ENCODE measurements around the gene ACADM. TPM values are rescaled to one million over a fixed set of nuclear protein-coding genes. Genes with fewer than 3 reads are reported as not detected.
"Not testable (repeated sequence)": the region's sequence is repeated elsewhere in the genome, so short reads cannot be mapped to it uniquely, and the experiment has no call there.

Gene ACADM
- total and polyA plus RNA-seq, 2 donors (not counting 3 experiments of a cell fraction or from before 2014, with no cell fraction given) = 10.8 to 32.5 TPM

DNA sequence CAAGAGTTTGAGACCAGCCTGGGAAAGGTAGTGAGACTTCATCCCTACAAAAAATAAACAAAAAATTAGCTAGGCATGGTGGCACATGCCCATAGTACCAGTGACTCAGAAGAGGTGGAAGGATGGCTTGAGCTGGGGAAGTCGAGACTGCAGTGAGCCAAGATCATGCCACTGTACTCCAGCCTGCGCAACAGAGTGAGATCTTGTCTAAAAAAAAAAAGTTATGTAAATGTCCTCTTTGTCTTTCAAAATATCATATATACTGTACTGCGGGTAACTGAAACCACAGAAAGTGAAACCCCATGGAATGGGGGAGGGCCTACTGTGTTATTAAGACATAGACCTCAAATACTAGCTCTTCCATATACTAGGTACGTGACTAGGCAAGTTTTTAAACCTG lies 20.8 kb downstream of the ACADM start:
- DNase-seq (ENCODE audit: low read depth, low spot score) (no peak), FAIRE-seq (no peak)
- Histone ChIP-seq H3K27me3 (ENCODE audit: control insufficient read depth in 2 of 2, insufficient read depth in 2 of 2, low read length in 2 of 2) (no peaks in the 10 kb centered on the region), H2AFZ (ENCODE audit: low read depth, low read length) (no peak overlapping the region), H3K9ac (replicated peaks; ENCODE audit: extremely low read depth, insufficient read depth, low read length) (no peak overlapping the region), H3K9me1 (replicated peaks; ENCODE audit: control insufficient read depth, extremely low read depth, insufficient read depth, low read length) (no peaks in the 10 kb centered on the region), H3K4me1 (ENCODE audit: control insufficient read depth, extremely low read depth, insufficient read depth, low read length) (no peaks in the 10 kb centered on the region), H3K4me2 (ENCODE audit: insufficient read depth, low read length) (no peak overlapping the region), H3K4me3 (replicated peaks in 1 of 3; ENCODE audit: insufficient read depth in 1 of 3, low read depth in 1 of 3, low read length in 3 of 3) (no peak overlapping the region), H3K36me3 (ENCODE audit: control insufficient read depth in 2 of 2, extremely low read depth in 1 of 2, insufficient read depth in 2 of 2, low read length in 2 of 2) (peaks cover 9 to 16% of the 10 kb centered on the region in 2 experiments), H3K79me2 (ENCODE audit: control insufficient read depth, insufficient read depth, low read length) (no peaks in the 10 kb centered on the region), H4K20me1 (replicated peaks; ENCODE audit: control insufficient read depth, extremely low read depth, insufficient read depth, low read length) (no peaks in the 10 kb centered on the region), H3K9me3 (replicated peaks; ENCODE audit: control insufficient read depth, insufficient read depth, low read length) (no peaks in the 10 kb centered on the region), H3K27ac (ENCODE audit: insufficient read depth, low read depth, low read length) (no peak overlapping the region)
- no TSS peak for BruUV-seq (replicated peaks)
- ChIA-PET CTCF (no interaction called here), POLR2A (no interaction called here)
- TF ChIP-seq POLR2AphosphoS5 (IDR thresholded peaks at IDR 0.05; ENCODE audit: insufficient read depth, low read depth, low read length) (no peak), EZH2 (IDR thresholded peaks at IDR 0.05; ENCODE audit: borderline replicate concordance, low read depth, low read length, severe bottlenecking) (no peak), POLR2A (IDR thresholded peaks at IDR 0.05; ENCODE audit: low read depth, low read length) (no peak), FOS (IDR thresholded peaks at IDR 0.05; ENCODE audit: borderline replicate concordance, insufficient read depth, low read length) (no peak), JUN (IDR thresholded peaks at IDR 0.05; ENCODE audit: borderline replicate concordance, insufficient read depth, insufficient read length, low read depth) (no peak), GATA2 (IDR thresholded peaks at IDR 0.05; ENCODE audit: insufficient read depth, insufficient read length, low read depth, low read length) (no peak), MYC (IDR thresholded peaks at IDR 0.05; ENCODE audit: low read depth, low read length) (no peak)
- TF ChIP-seq, protein P1, sequence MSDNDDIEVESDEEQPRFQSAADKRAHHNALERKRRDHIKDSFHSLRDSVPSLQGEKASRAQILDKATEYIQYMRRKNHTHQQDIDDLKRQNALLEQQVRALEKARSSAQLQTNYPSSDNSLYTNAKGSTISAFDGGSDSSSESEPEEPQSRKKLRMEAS (IDR thresholded peaks at IDR 0.05; ENCODE audit: insufficient read depth, insufficient read length) = no peak
- TF ChIP-seq, protein P2, sequence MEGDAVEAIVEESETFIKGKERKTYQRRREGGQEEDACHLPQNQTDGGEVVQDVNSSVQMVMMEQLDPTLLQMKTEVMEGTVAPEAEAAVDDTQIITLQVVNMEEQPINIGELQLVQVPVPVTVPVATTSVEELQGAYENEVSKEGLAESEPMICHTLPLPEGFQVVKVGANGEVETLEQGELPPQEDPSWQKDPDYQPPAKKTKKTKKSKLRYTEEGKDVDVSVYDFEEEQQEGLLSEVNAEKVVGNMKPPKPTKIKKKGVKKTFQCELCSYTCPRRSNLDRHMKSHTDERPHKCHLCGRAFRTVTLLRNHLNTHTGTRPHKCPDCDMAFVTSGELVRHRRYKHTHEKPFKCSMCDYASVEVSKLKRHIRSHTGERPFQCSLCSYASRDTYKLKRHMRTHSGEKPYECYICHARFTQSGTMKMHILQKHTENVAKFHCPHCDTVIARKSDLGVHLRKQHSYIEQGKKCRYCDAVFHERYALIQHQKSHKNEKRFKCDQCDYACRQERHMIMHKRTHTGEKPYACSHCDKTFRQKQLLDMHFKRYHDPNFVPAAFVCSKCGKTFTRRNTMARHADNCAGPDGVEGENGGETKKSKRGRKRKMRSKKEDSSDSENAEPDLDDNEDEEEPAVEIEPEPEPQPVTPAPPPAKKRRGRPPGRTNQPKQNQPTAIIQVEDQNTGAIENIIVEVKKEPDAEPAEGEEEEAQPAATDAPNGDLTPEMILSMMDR (IDR thresholded peaks at IDR 0.05; ENCODE audit: extremely low read depth in 1 of 2, insufficient read depth in 1 of 2, low read depth in 1 of 2, low read length in 2 of 2) = no peak
- intact Hi-C loops (cut with micrococcal nuclease) (no loop called here), dilution Hi-C loops (cut with MboI; ENCODE audit: extremely low pct_ligation_motif_present, low sequenced_read_pairs) (no loop called here)

DNA sequence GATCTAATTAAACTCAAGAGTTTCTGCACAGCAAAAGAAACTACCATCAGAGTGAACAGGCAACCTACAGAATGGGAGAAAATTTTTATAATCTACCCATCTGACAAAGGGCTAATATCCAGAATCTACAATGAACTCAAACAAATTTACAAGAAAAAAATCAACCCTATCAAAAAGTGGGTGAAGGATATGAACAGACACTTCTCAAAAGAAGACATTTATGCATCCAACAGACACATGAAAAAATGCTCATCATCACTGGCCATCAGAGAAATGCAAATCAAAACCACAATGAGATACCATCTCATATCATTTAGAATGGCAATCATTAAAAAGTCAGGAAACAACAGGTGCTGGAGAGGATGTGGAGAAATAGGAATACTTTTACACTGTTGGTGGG lies 32.7 kb downstream of the ACADM start:
- H3K79me2 ChIP-seq (ENCODE audit: control insufficient read depth, insufficient read depth, low read length); H3K36me3 ChIP-seq (ENCODE audit: control insufficient read depth in 2 of 2, extremely low read depth in 1 of 2, insufficient read depth in 2 of 2, low read length in 2 of 2); H3K4me1 ChIP-seq (ENCODE audit: control insufficient read depth, extremely low read depth, insufficient read depth, low read length); H2AFZ ChIP-seq (ENCODE audit: low read depth, low read length); dilution Hi-C loops (cut with MboI; ENCODE audit: extremely low pct_ligation_motif_present, low sequenced_read_pairs); BruUV-seq (replicated peaks); H3K9me1 ChIP-seq (replicated peaks; ENCODE audit: control insufficient read depth, extremely low read depth, insufficient read depth, low read length); H3K27ac ChIP-seq (ENCODE audit: insufficient read depth, low read depth, low read length); H4K20me1 ChIP-seq (replicated peaks; ENCODE audit: control insufficient read depth, extremely low read depth, insufficient read depth, low read length); H3K9me3 ChIP-seq (replicated peaks; ENCODE audit: control insufficient read depth, insufficient read depth, low read length); H3K4me3 ChIP-seq (replicated peaks in 1 of 3; ENCODE audit: insufficient read depth in 1 of 3, low read depth in 1 of 3, low read length in 3 of 3); CTCF ChIA-PET; H3K27me3 ChIP-seq (ENCODE audit: control insufficient read depth in 2 of 2, insufficient read depth in 2 of 2, low read length in 2 of 2); H3K4me2 ChIP-seq (ENCODE audit: insufficient read depth, low read length); POLR2A ChIA-PET; intact Hi-C loops (cut with micrococcal nuclease); FAIRE-seq; H3K9ac ChIP-seq (replicated peaks; ENCODE audit: extremely low read depth, insufficient read depth, low read length); DNase-seq (ENCODE audit: low read depth, low spot score): not testable (repeated sequence)

DNA sequence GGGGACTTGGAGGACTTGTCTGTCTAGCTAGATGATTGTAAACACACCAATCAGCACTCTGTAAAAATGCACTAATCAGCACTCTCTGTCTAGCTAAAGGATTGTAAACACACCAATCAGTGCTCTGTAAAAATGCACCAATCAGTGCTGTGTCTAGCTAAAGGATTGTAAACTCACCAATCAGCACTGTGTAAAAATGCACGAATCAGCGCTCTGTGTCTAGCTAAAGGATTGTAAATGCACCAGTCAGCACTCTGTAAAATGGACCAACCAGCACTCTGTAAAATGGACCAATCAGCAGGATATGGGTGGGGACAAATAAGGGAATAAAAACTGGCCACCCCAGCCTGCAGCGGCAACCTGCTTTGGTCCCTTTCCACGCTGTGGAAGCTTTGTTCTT lies 34.0 kb downstream of the ACADM start:
- H3K9ac ChIP-seq (replicated peaks; ENCODE audit: extremely low read depth, insufficient read depth, low read length); H3K4me2 ChIP-seq (ENCODE audit: insufficient read depth, low read length); H3K9me3 ChIP-seq (replicated peaks; ENCODE audit: control insufficient read depth, insufficient read depth, low read length); H3K36me3 ChIP-seq (ENCODE audit: control insufficient read depth in 2 of 2, extremely low read depth in 1 of 2, insufficient read depth in 2 of 2, low read length in 2 of 2); H3K9me1 ChIP-seq (replicated peaks; ENCODE audit: control insufficient read depth, extremely low read depth, insufficient read depth, low read length); POLR2A ChIA-PET; H3K27ac ChIP-seq (ENCODE audit: insufficient read depth, low read depth, low read length); H3K79me2 ChIP-seq (ENCODE audit: control insufficient read depth, insufficient read depth, low read length); H4K20me1 ChIP-seq (replicated peaks; ENCODE audit: control insufficient read depth, extremely low read depth, insufficient read depth, low read length); FAIRE-seq; CTCF ChIA-PET; H3K27me3 ChIP-seq (ENCODE audit: control insufficient read depth in 2 of 2, insufficient read depth in 2 of 2, low read length in 2 of 2); DNase-seq (ENCODE audit: low read depth, low spot score); H2AFZ ChIP-seq (ENCODE audit: low read depth, low read length); H3K4me1 ChIP-seq (ENCODE audit: control insufficient read depth, extremely low read depth, insufficient read depth, low read length); BruUV-seq (replicated peaks); H3K4me3 ChIP-seq (replicated peaks in 1 of 3; ENCODE audit: insufficient read depth in 1 of 3, low read depth in 1 of 3, low read length in 3 of 3); dilution Hi-C loops (cut with MboI; ENCODE audit: extremely low pct_ligation_motif_present, low sequenced_read_pairs); intact Hi-C loops (cut with micrococcal nuclease): not testable (repeated sequence)

All from endothelial cell of umbilical vein (primary cell).